Fibroblast of lung (primary cell): Measurements from ENCODE around the gene USO1.

Source experiments
- CTCF ChIP-seq, 2 donors: IDR thresholded peaks in 1 of 2; conservative IDR thresholded peaks in 1 of 2; 1 replicate in 1 of 2; 2 replicates in 1 of 2; pipeline ENCODE4 v1.5.1; 2011 to 2012; ENCODE audit warnings: low read length in 2 of 2, control low read depth in 1 of 2, inconsistent platforms in 1 of 2, low read depth in 1 of 2, mild to moderate bottlenecking in 1 of 2
- EZH2 ChIP-seq: IDR thresholded peaks from 2 replicates; pipeline ENCODE4 v1.5.1; 2012; ENCODE audit warnings: low read length, control low read depth, mild to moderate bottlenecking; ENCODE audit errors: missing control alignments

DNA sequence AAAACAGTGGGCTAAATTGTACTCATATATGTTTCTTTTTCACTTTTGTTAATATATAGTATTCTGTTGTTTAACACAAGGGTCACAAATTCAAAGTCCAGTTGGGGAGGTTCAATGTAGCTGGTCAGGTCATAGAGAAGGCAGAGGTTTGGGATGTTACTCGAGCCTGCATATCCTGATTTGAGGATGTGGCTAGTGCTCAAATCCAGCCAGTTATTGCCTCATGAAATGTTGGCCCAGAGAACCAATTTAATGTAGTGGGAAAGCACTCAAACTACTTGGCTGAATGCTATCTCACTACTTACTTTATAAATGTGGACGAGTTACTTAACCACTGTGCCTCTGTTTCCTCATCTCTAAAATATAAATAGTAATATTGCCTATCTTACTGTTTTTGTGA lies 12.5 kb downstream of the USO1 start:
- TF ChIP-seq CTCF (conservative IDR thresholded peaks at IDR 0.05 in 1 of 2, IDR thresholded peaks at IDR 0.05 in 1 of 2; ENCODE audit: low read depth in 1 of 2, low read length in 2 of 2): no peak
- no peak for TF ChIP-seq EZH2
